ENCODE results near the gene SLC19A2.

SLC19A2 gene

GRCh38 chr1:169525391-169525790 is 39.6 kb upstream of the SLC19A2 start:
- no peaks in the 10 kb centered on the region for H3K9me3 ChIP-seq (ENCODE audit: control insufficient read depth in 2 of 2, low read length in 2 of 2)
- H3K4me3 ChIP-seq (ENCODE audit: low read length in 2 of 2): no peak overlapping the region
- peaks cover 7 to 20% of the 10 kb centered on the region in 2 donors for H3K4me1 ChIP-seq (ENCODE audit: control insufficient read depth in 2 of 2, insufficient read depth in 2 of 2, low read length in 2 of 2)
- no peaks in the 10 kb centered on the region for H3K36me3 ChIP-seq (ENCODE audit: control insufficient read depth in 2 of 2, insufficient read depth in 2 of 2, low read length in 2 of 2)
- no peak overlapping the region for H3K9ac ChIP-seq (ENCODE audit: low read depth in 1 of 2, low read length in 2 of 2)
- no peak overlapping the region for H3K27ac ChIP-seq (ENCODE audit: low read depth in 2 of 2, low read length in 2 of 2)
- no peaks in the 10 kb centered on the region for H3K27me3 ChIP-seq (ENCODE audit: control insufficient read depth in 2 of 2, insufficient read depth in 2 of 2, low read length in 2 of 2)

DNA sequence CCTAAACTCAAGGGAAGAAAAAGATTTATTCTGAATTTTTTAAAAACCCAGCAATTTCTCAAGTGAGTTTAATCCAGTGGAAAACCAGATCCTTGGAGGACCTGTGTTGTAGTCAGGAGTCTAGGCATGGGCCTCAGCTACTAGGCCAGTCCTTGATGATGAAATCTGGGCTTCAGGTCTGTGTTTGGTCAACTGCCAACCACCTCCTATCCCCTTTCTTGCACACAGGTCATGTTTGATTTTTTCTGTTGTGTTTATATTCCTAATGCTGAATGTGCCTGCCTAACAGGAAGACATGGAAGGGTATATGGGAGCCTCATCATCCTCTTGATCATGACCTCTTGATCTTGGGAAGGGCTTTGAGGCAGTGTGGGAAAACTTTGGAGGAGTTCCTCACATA is 38.2 kb upstream of the SLC19A2 start:
- Histone ChIP-seq H3K4me3 (ENCODE audit: low read length in 2 of 2) (no peak overlapping the region), H3K4me1 (ENCODE audit: control insufficient read depth in 2 of 2, insufficient read depth in 2 of 2, low read length in 2 of 2) (peaks cover 4 to 20% of the 10 kb centered on the region in 2 donors), H3K27ac (ENCODE audit: low read depth in 2 of 2, low read length in 2 of 2) (no peak overlapping the region), H3K9ac (ENCODE audit: low read depth in 1 of 2, low read length in 2 of 2) (no peak overlapping the region), H3K9me3 (ENCODE audit: control insufficient read depth in 2 of 2, low read length in 2 of 2) (no peaks in the 10 kb centered on the region), H3K36me3 (ENCODE audit: control insufficient read depth in 2 of 2, insufficient read depth in 2 of 2, low read length in 2 of 2) (no peaks in the 10 kb centered on the region), H3K27me3 (ENCODE audit: control insufficient read depth in 2 of 2, insufficient read depth in 2 of 2, low read length in 2 of 2) (no peaks in the 10 kb centered on the region)

DNA sequence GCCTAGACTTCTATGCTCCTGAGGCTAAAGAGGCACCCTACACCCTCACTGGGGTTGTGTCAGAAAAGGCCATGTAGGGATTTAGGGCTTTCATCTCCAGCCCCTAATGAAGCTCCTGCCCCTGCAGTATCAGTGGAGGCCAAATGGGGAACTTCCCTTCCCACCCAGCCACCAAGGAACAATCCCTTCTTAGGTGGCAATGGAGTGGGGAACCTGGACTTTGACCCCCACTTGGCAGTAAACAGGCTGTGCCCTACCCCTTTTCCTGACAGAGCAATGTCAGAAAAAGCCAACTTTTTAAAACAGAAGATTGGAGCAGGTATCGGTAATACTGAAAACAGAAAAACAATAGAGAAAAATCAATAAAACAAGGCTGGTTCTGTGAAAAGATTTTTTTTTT is 35.5 kb upstream of the SLC19A2 start:
- Histone ChIP-seq H3K9ac (ENCODE audit: low read depth in 1 of 2, low read length in 2 of 2) (no peak overlapping the region), H3K27me3 (ENCODE audit: control insufficient read depth in 2 of 2, insufficient read depth in 2 of 2, low read length in 2 of 2) (no peaks in the 10 kb centered on the region), H3K27ac (ENCODE audit: low read depth in 2 of 2, low read length in 2 of 2) (no peak overlapping the region), H3K4me1 (ENCODE audit: control insufficient read depth in 2 of 2, insufficient read depth in 2 of 2, low read length in 2 of 2) (peaks cover 0 to 10% of the 10 kb centered on the region in 2 donors), H3K4me3 (ENCODE audit: low read length in 2 of 2) (no peak overlapping the region), H3K9me3 (ENCODE audit: control insufficient read depth in 2 of 2, low read length in 2 of 2) (no peaks in the 10 kb centered on the region), H3K36me3 (ENCODE audit: control insufficient read depth in 2 of 2, insufficient read depth in 2 of 2, low read length in 2 of 2) (no peaks in the 10 kb centered on the region)

DNA sequence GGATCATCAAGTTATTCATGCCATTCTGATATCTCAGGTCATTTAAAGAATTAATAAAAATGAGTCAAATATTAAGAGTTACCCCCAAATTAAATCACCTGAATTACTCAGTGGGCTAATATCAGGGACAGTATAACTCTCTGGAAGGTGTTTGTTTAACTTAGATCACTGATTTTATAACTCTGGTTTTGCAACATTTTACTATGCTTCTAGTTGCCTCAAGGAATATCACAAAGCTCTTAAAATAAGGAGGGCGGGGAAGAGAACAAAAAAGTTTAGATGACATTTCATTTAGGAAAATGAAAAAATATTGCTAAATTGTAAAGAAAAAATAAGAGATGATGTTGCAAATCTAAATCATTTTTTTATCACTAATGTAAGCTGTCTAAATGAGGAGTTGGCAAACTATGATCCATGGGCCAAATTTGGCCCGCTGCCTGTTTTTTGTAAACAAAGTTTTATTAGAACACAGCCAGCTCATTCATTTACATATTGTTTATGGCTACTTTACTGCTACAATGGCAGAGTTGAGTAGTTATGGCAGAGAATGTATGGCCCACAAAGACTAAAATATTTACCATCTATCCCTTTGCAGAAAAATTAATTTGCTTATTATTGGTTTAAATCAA is 31.9 kb upstream of the SLC19A2 start:
- Histone ChIP-seq H3K4me3 (ENCODE audit: low read length in 2 of 2) (no peak overlapping the region), H3K27ac (ENCODE audit: low read depth in 2 of 2, low read length in 2 of 2) (no peak overlapping the region), H3K9ac (ENCODE audit: low read depth in 1 of 2, low read length in 2 of 2) (no peak overlapping the region), H3K9me3 (ENCODE audit: control insufficient read depth in 2 of 2, low read length in 2 of 2) (no peaks in the 10 kb centered on the region), H3K36me3 (ENCODE audit: control insufficient read depth in 2 of 2, insufficient read depth in 2 of 2, low read length in 2 of 2) (no peaks in the 10 kb centered on the region), H3K27me3 (ENCODE audit: control insufficient read depth in 2 of 2, insufficient read depth in 2 of 2, low read length in 2 of 2) (no peaks in the 10 kb centered on the region), H3K4me1 (ENCODE audit: control insufficient read depth in 2 of 2, insufficient read depth in 2 of 2, low read length in 2 of 2) (peaks cover 0 to 15% of the 10 kb centered on the region in 2 donors)

- no peaks in the 10 kb centered on the region for H3K9me3 ChIP-seq (ENCODE audit: control insufficient read depth in 2 of 2, low read length in 2 of 2)
- no peaks in the 10 kb centered on the region for H3K36me3 ChIP-seq (ENCODE audit: control insufficient read depth in 2 of 2, insufficient read depth in 2 of 2, low read length in 2 of 2)
- no peak overlapping the region for H3K27ac ChIP-seq (ENCODE audit: low read depth in 2 of 2, low read length in 2 of 2)
- no peak overlapping the region for H3K4me3 ChIP-seq (ENCODE audit: low read length in 2 of 2)
- no peaks in the 10 kb centered on the region for H3K27me3 ChIP-seq (ENCODE audit: control insufficient read depth in 2 of 2, insufficient read depth in 2 of 2, low read length in 2 of 2)
- H3K4me1 ChIP-seq (ENCODE audit: control insufficient read depth in 2 of 2, insufficient read depth in 2 of 2, low read length in 2 of 2): peaks cover 0 to 10% of the 10 kb centered on the region in 2 donors
- H3K9ac ChIP-seq (ENCODE audit: low read depth in 1 of 2, low read length in 2 of 2): no peak overlapping the region
Observed at GRCh38 chr1:169515641-169516040, 29.9 kb upstream of the SLC19A2 start.

DNA sequence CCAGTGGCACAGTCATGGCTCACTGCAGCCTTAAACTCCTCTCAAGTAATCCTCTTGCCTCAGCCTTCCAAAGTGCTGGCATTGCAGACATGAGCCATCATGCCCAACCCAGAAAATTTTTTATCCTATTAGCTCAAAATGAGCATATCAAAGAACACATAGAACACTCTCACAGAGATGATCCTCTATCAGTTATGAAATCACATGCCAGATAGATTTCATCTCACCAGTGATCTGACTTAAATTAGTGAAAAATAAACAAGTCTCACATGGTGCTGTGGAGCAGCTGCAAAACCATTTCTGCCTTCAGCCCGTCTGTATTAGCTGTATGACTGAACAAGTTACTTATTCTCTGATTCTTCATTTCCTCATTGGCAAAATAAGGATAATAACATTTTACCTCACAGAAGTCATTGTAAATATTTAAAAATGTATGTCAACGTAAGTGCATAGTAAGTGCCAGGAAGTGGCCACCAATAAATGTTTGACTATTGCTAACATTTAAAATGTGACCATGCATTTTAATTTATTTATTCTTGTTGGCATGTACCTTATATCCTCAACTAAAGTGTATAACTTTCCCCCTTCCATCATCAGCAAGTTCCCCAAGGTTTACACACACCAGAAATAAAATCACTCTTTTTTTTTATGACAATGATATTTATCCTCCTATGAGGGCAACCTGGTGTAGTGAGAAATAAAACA is 29.0 kb upstream of the SLC19A2 start:
- Histone ChIP-seq H3K27ac (ENCODE audit: low read depth in 2 of 2, low read length in 2 of 2) (no peak overlapping the region), H3K9me3 (ENCODE audit: control insufficient read depth in 2 of 2, low read length in 2 of 2) (no peaks in the 10 kb centered on the region), H3K4me1 (ENCODE audit: control insufficient read depth in 2 of 2, insufficient read depth in 2 of 2, low read length in 2 of 2) (peaks cover 0 to 10% of the 10 kb centered on the region in 2 donors), H3K9ac (ENCODE audit: low read depth in 1 of 2, low read length in 2 of 2) (no peak overlapping the region), H3K27me3 (ENCODE audit: control insufficient read depth in 2 of 2, insufficient read depth in 2 of 2, low read length in 2 of 2) (no peaks in the 10 kb centered on the region), H3K36me3 (ENCODE audit: control insufficient read depth in 2 of 2, insufficient read depth in 2 of 2, low read length in 2 of 2) (no peaks in the 10 kb centered on the region), H3K4me3 (ENCODE audit: low read length in 2 of 2) (no peak overlapping the region)

- Histone ChIP-seq H3K27me3 (ENCODE audit: control insufficient read depth in 2 of 2, insufficient read depth in 2 of 2, low read length in 2 of 2) (no peaks in the 10 kb centered on the region), H3K4me1 (ENCODE audit: control insufficient read depth in 2 of 2, insufficient read depth in 2 of 2, low read length in 2 of 2) (peaks cover 0 to 6% of the 10 kb centered on the region in 2 donors), H3K36me3 (ENCODE audit: control insufficient read depth in 2 of 2, insufficient read depth in 2 of 2, low read length in 2 of 2) (no peaks in the 10 kb centered on the region), H3K4me3 (ENCODE audit: low read length in 2 of 2) (no peak overlapping the region), H3K9ac (ENCODE audit: low read depth in 1 of 2, low read length in 2 of 2) (no peak overlapping the region), H3K9me3 (ENCODE audit: control insufficient read depth in 2 of 2, low read length in 2 of 2) (no peaks in the 10 kb centered on the region), H3K27ac (ENCODE audit: low read depth in 2 of 2, low read length in 2 of 2) (no peak overlapping the region)
Observed at GRCh38 chr1:169513208-169513607, 27.5 kb upstream of the SLC19A2 start.

DNA sequence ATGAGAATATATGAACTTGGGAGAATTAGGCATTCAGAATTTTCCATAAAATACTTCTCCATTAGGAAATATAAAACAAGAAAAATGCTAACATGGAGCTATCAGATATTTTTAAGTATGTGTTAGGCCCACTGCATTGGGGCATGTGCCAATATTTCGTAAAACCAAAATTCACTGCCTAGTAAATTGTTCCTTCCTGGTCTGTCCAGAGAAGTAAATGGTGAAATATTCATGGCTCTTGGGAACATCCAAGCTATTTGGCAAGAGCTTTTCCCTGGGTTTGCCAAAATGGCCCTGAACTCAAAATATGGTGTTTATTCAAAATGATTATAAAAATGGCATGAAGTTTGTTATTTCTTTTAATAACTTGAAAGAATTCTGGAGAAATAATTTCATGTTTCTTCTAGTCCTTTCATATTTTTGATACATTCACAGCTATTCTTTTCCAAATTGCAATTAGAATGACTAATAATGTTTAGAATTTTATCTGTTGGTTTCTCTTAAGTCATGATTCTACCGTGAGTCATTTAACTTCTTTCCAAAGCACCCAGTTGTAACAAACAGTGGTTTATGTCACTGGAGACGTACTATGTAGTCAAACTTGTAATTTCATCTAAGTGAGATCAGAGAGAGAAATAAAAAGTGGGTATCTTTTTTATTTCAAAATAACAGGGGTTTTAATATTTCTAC is 25.7 kb upstream of the SLC19A2 start:
- Histone ChIP-seq H3K9me3 (ENCODE audit: control insufficient read depth in 2 of 2, low read length in 2 of 2) (no peaks in the 10 kb centered on the region), H3K4me1 (ENCODE audit: control insufficient read depth in 2 of 2, insufficient read depth in 2 of 2, low read length in 2 of 2) (peaks cover 0 to 5% of the 10 kb centered on the region in 2 donors), H3K4me3 (ENCODE audit: low read length in 2 of 2) (no peak overlapping the region), H3K27me3 (ENCODE audit: control insufficient read depth in 2 of 2, insufficient read depth in 2 of 2, low read length in 2 of 2) (no peaks in the 10 kb centered on the region), H3K9ac (ENCODE audit: low read depth in 1 of 2, low read length in 2 of 2) (no peak overlapping the region), H3K27ac (ENCODE audit: low read depth in 2 of 2, low read length in 2 of 2) (no peak overlapping the region), H3K36me3 (ENCODE audit: control insufficient read depth in 2 of 2, insufficient read depth in 2 of 2, low read length in 2 of 2) (no peaks in the 10 kb centered on the region)

- H3K27ac ChIP-seq (ENCODE audit: low read depth in 2 of 2, low read length in 2 of 2): no peak overlapping the region
- no peak overlapping the region for H3K9ac ChIP-seq (ENCODE audit: low read depth in 1 of 2, low read length in 2 of 2)
- H3K27me3 ChIP-seq (ENCODE audit: control insufficient read depth in 2 of 2, insufficient read depth in 2 of 2, low read length in 2 of 2): no peaks in the 10 kb centered on the region
- H3K4me3 ChIP-seq (ENCODE audit: low read length in 2 of 2): no peak overlapping the region
- no peaks in the 10 kb centered on the region for H3K36me3 ChIP-seq (ENCODE audit: control insufficient read depth in 2 of 2, insufficient read depth in 2 of 2, low read length in 2 of 2)
- no peaks in the 10 kb centered on the region for H3K9me3 ChIP-seq (ENCODE audit: control insufficient read depth in 2 of 2, low read length in 2 of 2)
- H3K4me1 ChIP-seq (ENCODE audit: control insufficient read depth in 2 of 2, insufficient read depth in 2 of 2, low read length in 2 of 2): no peaks in the 10 kb centered on the region
Observed at GRCh38 chr1:169510060-169510459, 24.3 kb upstream of the SLC19A2 start.

GRCh38 chr1:169509354-169509753 is 23.6 kb upstream of the SLC19A2 start:
- no peaks in the 10 kb centered on the region for H3K27me3 ChIP-seq (ENCODE audit: control insufficient read depth in 2 of 2, insufficient read depth in 2 of 2, low read length in 2 of 2)
- no peaks in the 10 kb centered on the region for H3K9me3 ChIP-seq (ENCODE audit: control insufficient read depth in 2 of 2, low read length in 2 of 2)
- no peak overlapping the region for H3K27ac ChIP-seq (ENCODE audit: low read depth in 2 of 2, low read length in 2 of 2)
- H3K4me3 ChIP-seq (ENCODE audit: low read length in 2 of 2): no peak overlapping the region
- H3K36me3 ChIP-seq (ENCODE audit: control insufficient read depth in 2 of 2, insufficient read depth in 2 of 2, low read length in 2 of 2): no peaks in the 10 kb centered on the region
- H3K4me1 ChIP-seq (ENCODE audit: control insufficient read depth in 2 of 2, insufficient read depth in 2 of 2, low read length in 2 of 2): no peaks in the 10 kb centered on the region
- no peak overlapping the region for H3K9ac ChIP-seq (ENCODE audit: low read depth in 1 of 2, low read length in 2 of 2)
